Mucosa of descending colon (tissue), 3 donors: Measurements from ENCODE around the gene ATG10. TPM values are rescaled to one million over a fixed set of nuclear protein-coding genes. Genes with fewer than 3 reads are reported as not detected.
"Not testable (repeated sequence)": the region's sequence is repeated elsewhere in the genome, so short reads cannot be mapped to it uniquely, and the experiment has no call there.

Experiments used
- ATAC-seq: fragments of 200-7000 bp; cut with Tn5 transposase; one replicate; pipeline ENCODE4 v1.9.1; 2020; ENCODE audit warnings: mild to moderate bottlenecking, moderate library complexity
- DNase-seq, 3 donors: peaks; one replicate each; pipeline ENCODE4 v3.0.0-alpha.2; 2020
- H3K36me3 ChIP-seq: fragments of 200-600 bp; one replicate; pipeline ENCODE4 v1.8.0; 2021; ENCODE audit warnings: low read depth, mild to moderate bottlenecking
- H3K4me1 ChIP-seq: fragments of 200-600 bp; one replicate; pipeline ENCODE4 v1.8.0; 2021; ENCODE audit warnings: low read depth, mild to moderate bottlenecking
- H3K4me3 ChIP-seq: fragments of 200-600 bp; one replicate; pipeline ENCODE4 v1.8.0; 2021; ENCODE audit warnings: mild to moderate bottlenecking
- H3K9me3 ChIP-seq: fragments of 200-600 bp; one replicate; pipeline ENCODE4 v1.8.0; 2021; ENCODE audit warnings: mild to moderate bottlenecking
- intact Hi-C, 2 donors: fragments of 100-400 bp; cut with DNase I in 1 of 2; cut with micrococcal nuclease in 1 of 2; formaldehyde crosslinking; loops; one replicate each; pipeline versions ENCODE4 v1.11.0 to v1.11.1; 2022; cut with DNase I, micrococcal nuclease
- total RNA-seq, 3 donors: library from RNA; stranded (reverse); fragmentation: NEBNext Ultra II Directional in 2 of 3; extraction: Animal tissue kit (Norgen Biotek cat#: 25700) in 2 of 3; gene quantifications; one replicate each; pipeline versions ENCODE4 v1.2.1 to v1.2.4, GENCODE V29; 2021 to 2023
- TF ChIP-seq, protein P1 (sequence below): fragments of 200-600 bp; IDR thresholded peaks from one replicate; pipeline ENCODE4 v1.8.0; 2022; ENCODE audit warnings: antibody characterized with exemption, mild to moderate bottlenecking
- donor health status: DM: no; HTN: no; CAD: no; lungs with moderate emphysema.
- donor health status: DM: no; HTN: no; CAD: no.
- donor health status: DM: no; HTN: yes; CAD: no.

ATG10 gene
- total RNA-seq, 3 donors from 2014 or later = 5.9 to 8.8 (median 7.0) TPM

- H3K4me1 ChIP-seq, DNase-seq, H3K9me3 ChIP-seq, intact Hi-C loops, H3K4me3 ChIP-seq, ATAC-seq, H3K36me3 ChIP-seq: not testable (repeated sequence)
Observed at GRCh38 chr5:82272571-82273356, 300.9 kb downstream of the ATG10 start.

DNA sequence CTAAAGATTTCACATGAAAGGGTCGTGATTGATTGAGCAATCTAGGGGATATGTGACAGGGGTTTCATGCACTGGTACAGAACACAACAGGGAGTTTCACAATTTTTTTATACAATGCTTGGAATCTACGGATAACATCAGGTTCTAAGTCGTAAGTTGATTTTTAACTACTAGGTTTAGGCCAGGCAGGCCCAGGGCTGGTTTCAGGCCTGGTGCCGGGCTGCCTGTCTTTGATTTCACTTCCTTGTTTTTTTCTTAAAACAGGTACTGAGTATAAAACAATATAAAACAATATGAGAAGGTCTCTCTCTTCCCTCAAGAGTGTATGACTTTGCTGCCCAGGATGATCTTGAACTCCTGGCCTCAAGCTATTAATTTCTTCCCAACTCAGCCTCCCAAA, 301.6 kb downstream of the ATG10 start:
- ATAC-seq, H3K9me3 ChIP-seq, H3K4me1 ChIP-seq, H3K36me3 ChIP-seq, DNase-seq, intact Hi-C loops, H3K4me3 ChIP-seq: not testable (repeated sequence)

GRCh38 chr5:82274343-82275211, 302.8 kb downstream of the ATG10 start:
- Histone ChIP-seq H3K4me1 (no peaks in the 10 kb centered on the region), H3K36me3 (peaks cover 4% of the 10 kb centered on the region), H3K9me3 (no peaks in the 10 kb centered on the region), H3K4me3 (no peak overlapping the region)
- TF ChIP-seq, protein P1, sequence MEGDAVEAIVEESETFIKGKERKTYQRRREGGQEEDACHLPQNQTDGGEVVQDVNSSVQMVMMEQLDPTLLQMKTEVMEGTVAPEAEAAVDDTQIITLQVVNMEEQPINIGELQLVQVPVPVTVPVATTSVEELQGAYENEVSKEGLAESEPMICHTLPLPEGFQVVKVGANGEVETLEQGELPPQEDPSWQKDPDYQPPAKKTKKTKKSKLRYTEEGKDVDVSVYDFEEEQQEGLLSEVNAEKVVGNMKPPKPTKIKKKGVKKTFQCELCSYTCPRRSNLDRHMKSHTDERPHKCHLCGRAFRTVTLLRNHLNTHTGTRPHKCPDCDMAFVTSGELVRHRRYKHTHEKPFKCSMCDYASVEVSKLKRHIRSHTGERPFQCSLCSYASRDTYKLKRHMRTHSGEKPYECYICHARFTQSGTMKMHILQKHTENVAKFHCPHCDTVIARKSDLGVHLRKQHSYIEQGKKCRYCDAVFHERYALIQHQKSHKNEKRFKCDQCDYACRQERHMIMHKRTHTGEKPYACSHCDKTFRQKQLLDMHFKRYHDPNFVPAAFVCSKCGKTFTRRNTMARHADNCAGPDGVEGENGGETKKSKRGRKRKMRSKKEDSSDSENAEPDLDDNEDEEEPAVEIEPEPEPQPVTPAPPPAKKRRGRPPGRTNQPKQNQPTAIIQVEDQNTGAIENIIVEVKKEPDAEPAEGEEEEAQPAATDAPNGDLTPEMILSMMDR = no peak
- no peak for DNase-seq
- intact Hi-C loops = no loop called here
- no peak for ATAC-seq

- intact Hi-C loops = no loop called here
- ATAC-seq (no peak), DNase-seq (no peak)
- H3K9me3 ChIP-seq = no peaks in the 10 kb centered on the region
- TF ChIP-seq, protein P1 = no peak
- no peaks in the 10 kb centered on the region for H3K4me1 ChIP-seq
- H3K4me3 ChIP-seq = no peak overlapping the region
- H3K36me3 ChIP-seq = peaks cover 4% of the 10 kb centered on the region
Observed at GRCh38 chr5:82275216-82275664, 303.4 kb downstream of the ATG10 start.

- no peak for DNase-seq
- intact Hi-C loops = no loop called here
- TF ChIP-seq, protein P1 = no peak
Observed at GRCh38 chr5:82276800-82277612, 305.2 kb downstream of the ATG10 start.

GRCh38 chr5:82277613-82277986, 305.8 kb downstream of the ATG10 start:
- TF ChIP-seq, protein P1 = no peak
- ATAC-seq (peak; percentile 18), DNase-seq (no peak)
- H3K36me3 ChIP-seq = peaks cover 4% of the 10 kb centered on the region
- H3K4me1 ChIP-seq = no peaks in the 10 kb centered on the region
- peak overlapping the region; percentile 73 for H3K4me3 ChIP-seq
- intact Hi-C loops = no loop called here
- H3K9me3 ChIP-seq = no peaks in the 10 kb centered on the region

More at GRCh38 chr5:82276800-82277612, 305.2 kb downstream of the ATG10 start:
- Histone ChIP-seq H3K4me1 (no peaks in the 10 kb centered on the region), H3K9me3 (no peaks in the 10 kb centered on the region), H3K36me3 (peaks cover 4% of the 10 kb centered on the region), H3K4me3 (no peak overlapping the region)
- no peak for ATAC-seq
